HepG2 (cell line): ENCODE results near the gene IGHMBP2.

Experiments used
- FOXJ3 ChIP-seq: sonication (generic); formaldehyde crosslinking; IDR thresholded peaks from 2 replicates; pipeline ENCODE4 v1.4.0; 2020; ENCODE audit warnings: missing genetic modification reagents, mild to moderate bottlenecking, borderline replicate concordance
- MYC ChIP-seq: sonication (generic); formaldehyde crosslinking; IDR thresholded peaks from 2 replicates; pipeline ENCODE4 v1.9.0; 2021; ENCODE audit warnings: missing genetic modification reagents, borderline replicate concordance
- RBM22 ChIP-seq: fragments of 200-400 bp; formaldehyde crosslinking; optimal IDR thresholded peaks from 2 replicates; pipeline ENCODE3; 2017; ENCODE audit warnings: mild to moderate bottlenecking, low read length, moderate library complexity
- TCF7L2 ChIP-seq: IDR thresholded peaks from 2 replicates; pipeline ENCODE4 v1.6.1; 2011; ENCODE audit warnings: mild to moderate bottlenecking, low read depth, low read length, moderate library complexity
- ZNF282 ChIP-seq: fragments of 450-650 bp; IDR thresholded peaks from 2 replicates; pipeline ENCODE4 v1.6.1; 2018; ENCODE audit not compliant: partially characterized antibody

GRCh38 chr11:68929706-68930570, 26.2 kb downstream of the IGHMBP2 start:
- TF ChIP-seq TCF7L2 (no peak), RBM22 (no peak), FOXJ3 (CRISPR knock-in tag) (no peak), MYC (CRISPR knock-in tag) (no peak), ZNF282 (no peak)
